H1 (cell line): ENCODE data around the gene PLD6. TPM values are rescaled to one million over a fixed set of nuclear protein-coding genes. Genes with fewer than 3 reads are reported as not detected.

Experiments used
- CBX8 ChIP-seq: fragments of 300-800, 300-1000 bp; sonication (generic); IDR thresholded peaks from 2 replicates; pipeline ENCODE4 v1.7.1; 2016; ENCODE audit warnings: low read depth, low read length, borderline replicate concordance
- CHD1 ChIP-seq: IDR thresholded peaks from 2 replicates; pipeline ENCODE4 v1.6.1; 2012; ENCODE audit warnings: low read depth, low read length, improper control_type of control experiment
- CHD7 ChIP-seq: fragments of 300-600 bp; sonication (generic); IDR thresholded peaks from 2 replicates; pipeline ENCODE4 v1.7.1; 2012; ENCODE audit warnings: low read length, moderate library complexity, mild to moderate bottlenecking, inconsistent platforms; ENCODE audit not compliant: insufficient replicate concordance
- CTCF ChIP-seq, 3 experiments: IDR thresholded peaks; 1 replicate in 2 of 3; 2 replicates in 1 of 3; pipeline versions ENCODE4 v1.5.1 to v1.6.1; 2011; ENCODE audit warnings: low read length in 3 of 3, mild to moderate bottlenecking in 3 of 3, inconsistent platforms in 2 of 3, low read depth in 1 of 3, moderate library complexity in 1 of 3; ENCODE audit not compliant: insufficient read depth in 1 of 3; ENCODE audit errors: control extremely low read depth in 1 of 3
- FOSL1 ChIP-seq: IDR thresholded peaks from 2 replicates; pipeline ENCODE4 v1.6.1; 2011; ENCODE audit warnings: mild to moderate bottlenecking, low read depth, low read length, moderate library complexity; ENCODE audit not compliant: insufficient read depth
- KDM1A ChIP-seq: fragments of 200-600, 300-600 bp; sonication (generic); IDR thresholded peaks from 2 replicates; pipeline ENCODE4 v1.7.1; 2016; ENCODE audit warnings: mild to moderate bottlenecking, low read length, borderline replicate concordance
- KDM4A ChIP-seq: IDR thresholded peaks from one replicate; pipeline ENCODE4 v1.7.1; 2012; ENCODE audit warnings: low read depth, mild to moderate bottlenecking, moderate library complexity, low read length, inconsistent platforms; ENCODE audit not compliant: severe bottlenecking
- KDM5A ChIP-seq: fragments of 200-600 bp; IDR thresholded peaks from 2 replicates; pipeline ENCODE4 v1.7.1; 2012; ENCODE audit warnings: mild to moderate bottlenecking, low read length, inconsistent platforms, mixed read lengths
- SRF ChIP-seq: IDR thresholded peaks from 2 replicates; pipeline ENCODE4 v1.6.1; 2011; ENCODE audit warnings: mild to moderate bottlenecking, low read depth, low read length, moderate library complexity
- polyA plus RNA-seq, 7 experiments: library from polyadenylated mRNA; depleted of rRNA in 3 of 7; stranded (reverse) in 5 of 7; unstranded in 2 of 7; fragments of >200 nt in 5 of 7; fragments of 200-250 nt in 2 of 7; gene quantifications; 1 replicate in 5 of 7; 2 replicates in 1 of 7; 4 replicates in 1 of 7; pipeline versions ENCODE4 v1.2.1 to v1.2.3, GENCODE V29; 2011 to 2013; ENCODE audit warnings: missing spikeins in 2 of 7, mixed read lengths in 2 of 7
- total RNA-seq: library from RNA; stranded (reverse); fragmentation: NEBNext Ultra II Directional; extraction: Animal tissue kit (Norgen Biotek cat#: 25700); gene quantifications from 2 replicates; pipeline ENCODE4 v1.2.1, GENCODE V29; 2021

The PLD6 gene
- total and polyA plus RNA-seq, 2 of the 8 experiments (the other 6 are each of a cell fraction or from before 2014, with no cell fraction given): 0.20 to 0.22 TPM

GRCh38 chr17:17171186-17171585 lies 34.9 kb downstream of the PLD6 start (continued):
- TF ChIP-seq CHD7 (no peak), CTCF (IDR thresholded peaks at IDR 0.05; ENCODE audit: control extremely low read depth in 1 of 3, insufficient read depth in 1 of 3, low read depth in 1 of 3, low read length in 3 of 3) (no peak), CBX8 (no peak), KDM4A (no peak), FOSL1 (no peak), CHD1 (no peak), SRF (no peak), KDM1A (no peak), KDM5A (no peak)
